RPMI7951 (cell line): Measurements from ENCODE around the gene SLC17A2. TPM values are rescaled to one million over a fixed set of nuclear protein-coding genes. Genes with fewer than 3 reads are reported as not detected.
"Not testable (repeated sequence)": the region's sequence is repeated elsewhere in the genome, so short reads cannot be mapped to it uniquely, and the experiment has no call there.

Source experiments
- DNase-seq: peaks from one replicate; pipeline ENCODE4 v3.0.0-alpha.2; 2012; ENCODE audit warnings: low read depth
- total RNA-seq: library from RNA; depleted of rRNA; stranded (reverse); fragments of >200 nt; shearing (Covaris generic); gene quantifications from 2 replicates; pipeline ENCODE4 v1.2.3, GENCODE V29; 2014

Gene SLC17A2
- total RNA-seq, 1 experiment from 2014 or later = not detected

DNA sequence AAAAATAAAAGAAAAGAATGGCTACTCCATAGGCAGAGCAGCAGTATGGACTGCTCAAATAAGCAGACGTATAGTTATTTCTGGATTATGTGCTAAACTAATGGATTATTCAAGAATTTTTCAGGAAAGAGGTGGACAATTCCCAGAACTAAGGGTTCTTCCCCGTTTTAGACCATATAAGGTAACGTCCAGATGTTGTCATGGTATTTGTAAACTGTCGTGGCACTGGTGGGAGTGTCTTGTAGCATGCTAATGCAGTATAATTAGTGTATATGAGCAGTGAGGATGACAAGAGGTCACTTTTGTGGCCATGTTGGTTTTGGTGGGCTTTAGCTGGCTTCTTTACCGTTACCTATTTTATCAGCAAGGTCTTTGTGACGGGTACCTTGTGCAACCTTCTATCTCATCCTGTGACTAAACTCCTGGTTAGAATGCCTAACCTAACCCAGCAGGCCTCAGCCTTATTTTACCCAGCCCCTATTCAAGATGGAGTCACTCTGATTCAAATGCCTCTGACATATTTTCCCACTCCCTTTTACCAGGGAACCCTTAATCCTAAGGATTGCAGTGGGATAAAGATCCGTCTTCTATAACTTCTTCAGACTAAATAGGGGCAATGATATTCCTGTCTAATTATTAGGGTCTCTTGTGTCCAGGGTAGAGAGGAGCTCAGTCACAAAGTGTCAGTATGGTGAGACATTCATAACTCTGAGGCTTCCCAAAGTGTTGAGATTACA lies 21.0 kb upstream of the SLC17A2 start:
- no peak for DNase-seq

DNA sequence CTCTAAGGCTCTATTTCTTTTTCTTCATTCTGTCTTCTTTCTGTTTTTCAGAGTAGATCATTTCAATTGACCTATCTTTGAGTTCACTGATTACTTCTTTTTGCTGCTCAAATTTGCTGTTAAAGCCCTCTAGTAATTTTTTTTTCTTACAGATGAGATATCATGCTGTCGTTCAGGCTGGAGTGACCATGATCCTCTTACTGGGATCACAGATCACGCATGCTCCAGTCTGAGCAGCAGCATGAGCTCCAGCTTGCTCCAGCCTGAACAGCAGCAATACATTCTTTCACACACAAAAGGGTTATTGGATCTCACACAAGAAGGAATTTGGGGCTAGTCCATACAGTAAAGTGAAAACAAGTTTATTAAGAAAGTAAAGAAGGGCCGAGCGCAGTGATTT lies 19.8 kb upstream of the SLC17A2 start:
- no peak for DNase-seq

DNA sequence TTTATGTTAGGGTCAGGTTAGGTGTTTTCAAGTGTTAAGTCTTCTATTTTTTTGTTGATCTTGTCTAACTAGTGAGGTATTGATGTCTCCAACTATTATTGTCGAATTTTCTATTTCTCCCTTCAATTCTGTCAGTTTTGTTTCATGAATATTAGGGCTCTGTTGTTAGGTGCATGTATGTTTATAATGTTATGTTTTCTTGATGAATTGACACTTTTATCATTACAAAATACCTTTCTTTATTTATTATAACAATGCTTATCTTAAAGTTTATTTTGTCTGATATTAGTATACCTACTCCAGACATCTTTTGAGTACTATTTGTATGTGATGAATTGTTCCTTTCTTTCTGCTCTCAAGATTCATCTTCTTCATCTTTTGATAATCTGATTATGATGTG lies 19.2 kb upstream of the SLC17A2 start:
- DNase-seq = no peak

DNA sequence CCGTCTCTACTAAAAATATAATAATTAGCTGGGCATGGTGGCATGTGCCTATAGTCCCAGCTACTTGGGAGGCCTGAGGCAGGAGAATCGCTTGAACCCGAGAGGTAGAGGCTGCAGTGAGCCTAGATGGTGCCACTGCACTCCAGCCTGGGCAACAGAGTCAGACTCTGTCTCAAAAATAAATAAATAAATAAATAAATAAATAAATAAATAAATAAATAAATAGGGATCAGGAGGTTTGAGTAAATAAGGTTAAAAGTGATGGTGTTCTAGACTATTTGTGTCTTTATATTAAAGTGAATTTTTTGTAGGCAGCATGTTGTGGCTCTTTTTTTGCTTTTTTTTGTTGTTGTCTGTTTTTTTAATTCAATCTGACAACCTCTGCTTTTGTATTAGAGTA lies 17.0 kb upstream of the SLC17A2 start:
- DNase-seq = not testable (repeated sequence)

DNA sequence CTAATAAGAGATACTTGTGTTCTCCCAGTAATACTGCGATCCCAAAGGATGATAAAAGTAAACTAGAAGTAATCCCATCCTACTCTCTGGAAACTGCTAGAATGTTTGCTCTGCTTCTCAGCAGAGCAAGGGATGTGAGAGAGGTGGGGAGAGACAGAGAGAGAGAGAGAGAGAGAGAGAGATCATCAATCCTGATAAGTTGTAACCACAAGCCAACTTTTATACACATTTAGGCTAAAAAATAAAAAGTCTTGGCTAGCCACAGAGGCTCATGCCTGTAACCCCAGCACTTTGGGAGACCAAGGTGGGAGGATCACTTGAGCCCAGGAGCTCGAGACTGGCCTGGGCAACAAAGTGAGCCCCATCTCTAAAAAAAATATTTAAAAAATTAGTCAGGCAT lies 16.1 kb upstream of the SLC17A2 start:
- no peak for DNase-seq

DNA sequence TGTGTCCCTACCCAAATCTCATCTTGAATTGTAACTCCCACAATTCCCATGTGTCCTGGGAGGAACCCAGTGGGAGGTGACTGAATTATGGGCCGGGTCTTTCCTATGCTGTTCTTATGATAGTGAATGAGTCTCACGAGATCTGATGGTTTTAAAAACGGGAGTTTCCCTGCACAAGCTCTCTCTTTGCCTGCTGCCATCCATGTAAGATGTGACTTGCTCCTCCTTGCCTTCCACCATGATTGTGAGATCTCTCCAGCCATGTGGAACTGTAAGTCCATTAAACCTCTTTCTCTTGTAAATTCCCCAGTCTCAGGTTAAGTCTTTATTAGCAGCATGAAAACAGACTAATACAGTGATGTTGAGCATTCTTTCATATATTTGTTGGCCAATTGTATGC lies 15.2 kb upstream of the SLC17A2 start:
- not testable (repeated sequence) for DNase-seq

DNA sequence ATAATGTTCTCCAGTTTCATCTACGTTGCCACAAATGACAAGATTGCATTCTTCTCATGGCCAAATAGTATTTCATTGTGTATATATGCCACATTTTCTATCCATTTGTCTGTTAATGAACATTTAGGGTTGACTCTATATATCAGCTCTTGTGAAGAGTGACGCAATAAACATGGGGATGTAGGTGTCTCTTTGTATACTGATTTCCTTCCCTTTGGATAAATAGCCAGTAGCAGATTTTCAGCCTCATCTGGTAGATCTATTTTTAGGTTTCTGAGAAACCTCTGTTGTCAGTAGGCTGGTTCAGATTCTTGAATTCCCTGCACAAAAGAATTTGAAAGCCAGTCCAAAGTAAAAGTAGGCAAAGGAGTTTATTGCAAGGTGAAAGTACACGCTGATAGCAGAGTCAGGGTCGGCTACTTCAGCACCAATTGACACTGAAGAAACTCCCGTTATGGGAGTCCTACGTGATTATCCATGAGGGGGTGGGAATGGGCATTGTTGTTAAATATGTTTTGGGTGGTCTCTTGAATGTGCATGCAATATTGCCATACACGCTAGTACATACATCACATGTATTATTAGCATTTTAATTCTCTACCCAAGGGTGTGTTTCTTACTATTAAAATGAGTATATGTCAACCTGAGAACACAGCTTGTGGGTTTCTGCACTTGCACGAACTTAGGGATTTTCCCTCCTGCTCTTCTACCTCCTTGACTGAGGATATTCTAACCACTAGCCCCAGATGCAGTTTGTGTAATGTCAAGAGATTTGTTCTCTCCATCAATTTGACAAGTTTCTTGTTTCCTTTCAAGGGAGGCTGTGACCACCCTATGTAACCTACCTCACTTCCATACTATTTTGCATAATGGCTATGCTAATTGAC lies 14.4 kb upstream of the SLC17A2 start:
- no peak for DNase-seq

DNA sequence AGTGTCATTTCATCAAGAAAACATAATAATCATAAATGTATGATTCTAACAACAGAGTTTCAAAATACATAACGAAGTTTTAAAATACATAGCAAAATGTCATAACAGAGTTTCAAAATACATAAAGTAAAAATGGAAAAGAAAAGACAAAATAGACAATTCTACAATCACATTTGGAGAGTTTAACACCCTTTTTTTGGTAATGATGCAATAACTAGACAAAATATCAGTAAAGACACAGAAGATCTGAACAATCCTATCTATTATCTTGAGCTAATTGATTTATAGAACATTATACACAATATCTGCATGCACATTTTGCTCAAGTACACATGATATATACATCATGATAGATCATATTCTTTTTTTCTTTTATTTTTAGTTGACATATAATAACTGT lies 13.4 kb upstream of the SLC17A2 start:
- DNase-seq = no peak

DNA sequence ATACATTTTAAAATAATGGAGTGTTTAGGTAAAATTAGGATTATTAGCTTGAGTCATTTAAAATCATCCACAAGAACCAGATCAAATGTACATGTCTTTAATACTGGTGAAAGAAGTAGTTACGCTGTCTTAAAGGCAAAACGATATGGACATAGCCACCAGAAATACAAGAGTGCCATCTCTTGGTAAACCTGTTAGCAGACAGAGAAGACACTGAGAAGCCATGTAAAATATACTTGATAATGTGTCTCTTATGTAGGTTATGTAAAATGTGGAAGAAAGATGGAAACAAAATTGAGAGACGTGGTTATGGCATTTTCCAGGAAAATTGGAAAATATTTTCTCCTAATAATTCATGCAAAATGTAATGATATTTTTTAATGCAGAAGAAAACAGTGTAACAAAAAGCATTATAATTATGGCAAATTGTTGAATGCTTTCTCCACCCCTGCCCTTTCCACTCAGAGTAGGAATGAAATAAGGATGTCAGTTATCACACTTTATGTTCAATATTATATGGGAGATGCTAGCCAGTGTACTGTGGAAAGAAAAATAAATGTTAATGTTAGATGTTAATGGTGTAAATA lies 12.2 kb upstream of the SLC17A2 start:
- peak; percentile 50 for DNase-seq

DNA sequence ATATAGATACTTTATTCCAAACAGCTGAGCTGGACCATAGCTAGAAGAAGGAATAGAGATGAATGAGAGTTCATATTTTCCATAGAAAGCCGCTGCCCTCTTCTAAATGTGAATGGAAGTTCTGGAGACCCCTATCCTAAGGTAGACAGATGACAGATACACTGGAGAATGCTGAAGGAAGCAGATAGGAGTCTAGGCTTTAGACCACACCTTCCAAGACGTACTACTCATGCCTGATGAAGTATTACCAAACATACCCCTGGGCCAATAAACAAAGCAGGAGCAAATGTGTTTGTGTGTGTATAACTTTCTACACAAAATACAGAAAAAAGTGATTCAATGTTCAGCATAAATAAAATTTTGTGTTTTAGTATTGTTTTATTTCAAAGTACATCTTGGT lies 9.1 kb upstream of the SLC17A2 start:
- no peak for DNase-seq

DNA sequence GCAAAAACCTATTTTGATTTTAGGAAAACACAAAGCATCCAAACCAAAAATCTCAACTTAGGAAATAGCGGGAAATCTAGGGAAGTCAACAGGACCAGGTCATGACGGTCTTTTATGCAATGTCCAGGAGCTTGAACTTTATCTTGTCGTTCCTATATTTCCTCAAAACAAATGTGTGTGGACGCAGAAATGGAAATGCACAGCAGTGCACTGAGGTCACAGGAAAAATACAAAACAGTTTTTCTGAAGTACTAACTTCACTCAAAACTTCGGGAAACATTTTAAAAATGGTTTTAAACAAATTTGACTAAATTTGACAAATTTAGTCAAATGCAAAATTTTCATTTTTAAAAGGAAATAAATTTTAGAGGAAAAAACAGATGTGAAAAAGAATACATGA lies 5.5 kb upstream of the SLC17A2 start:
- no peak for DNase-seq

DNA sequence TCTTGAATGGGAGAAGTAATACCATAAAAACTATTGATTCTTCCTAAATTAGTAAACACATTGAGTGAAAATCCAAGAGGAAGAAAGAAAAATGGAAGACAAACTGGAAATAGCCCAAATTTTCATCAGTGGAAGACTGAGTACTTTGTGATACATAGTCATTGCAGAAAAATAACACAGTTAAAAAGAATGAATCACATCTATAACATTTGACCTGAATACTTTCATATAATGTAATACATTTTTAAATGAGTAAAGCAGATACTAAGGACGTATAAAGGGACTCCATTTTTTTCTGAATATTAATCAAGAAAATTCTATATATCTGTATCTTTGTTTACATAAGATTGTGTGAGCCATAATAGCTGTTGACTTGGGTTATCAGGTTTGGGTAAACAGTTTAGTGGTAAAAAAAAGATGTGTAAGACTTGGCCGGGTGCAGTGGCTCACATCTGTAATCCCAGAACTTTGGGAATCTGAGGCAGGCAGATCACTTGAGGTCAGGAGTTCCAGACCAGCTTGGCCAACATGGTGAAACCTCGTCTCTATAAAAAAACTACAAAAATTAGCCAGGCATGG lies 4.3 kb upstream of the SLC17A2 start:
- DNase-seq = no peak

DNA sequence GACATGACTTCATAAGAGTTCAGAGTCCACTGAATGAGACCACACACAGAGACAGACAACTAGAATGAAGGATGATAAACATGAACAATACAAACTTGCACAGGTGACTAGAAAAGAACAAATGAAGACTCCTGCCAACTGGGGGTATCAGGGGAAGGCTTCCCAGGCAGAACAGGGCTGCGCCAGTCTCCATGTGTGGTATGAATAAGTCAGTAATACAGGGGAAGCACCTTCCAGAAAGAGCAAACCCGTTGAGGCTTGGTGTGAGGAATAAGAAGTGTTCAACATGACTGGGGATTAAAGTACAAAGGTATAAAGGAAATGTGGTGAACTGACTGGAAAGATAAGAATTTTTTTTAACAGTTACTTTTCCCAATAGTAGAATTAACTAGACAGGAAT lies 3.7 kb upstream of the SLC17A2 start:
- DNase-seq = no peak

DNA sequence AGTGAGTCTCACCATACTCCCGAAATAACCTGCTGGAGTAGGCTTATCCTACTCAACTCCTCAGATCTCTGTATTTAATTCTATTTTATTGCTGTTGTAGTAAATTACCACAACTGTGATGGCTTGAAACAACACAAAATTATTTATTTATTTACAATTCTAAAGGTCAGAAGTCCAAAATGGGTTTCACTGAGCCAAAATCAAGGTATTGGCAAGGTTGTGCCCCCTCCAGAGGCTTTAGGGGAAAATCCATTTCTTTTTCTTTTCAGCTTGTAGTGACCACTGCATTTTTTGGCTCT lies 869 bp upstream of the SLC17A2 start:
- no peak for DNase-seq

DNA sequence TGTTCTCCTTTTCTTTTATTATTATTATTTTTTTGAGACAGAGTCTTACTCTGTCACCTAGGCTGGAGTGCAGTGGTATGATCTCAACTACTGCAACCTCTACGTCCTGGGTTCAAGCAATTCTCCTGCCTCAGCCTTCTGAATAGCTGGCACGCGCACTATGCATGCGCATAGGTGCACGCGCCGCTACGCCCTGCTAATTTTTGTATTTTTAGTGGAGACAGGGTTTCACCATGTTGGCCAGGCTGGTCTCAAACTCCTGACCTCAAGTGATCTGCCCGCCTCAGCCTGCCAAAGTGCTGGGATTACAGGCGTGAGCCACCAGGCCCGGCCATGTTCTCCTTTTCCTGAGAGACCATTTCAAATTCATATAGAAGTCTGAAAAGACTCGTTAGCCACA lies 706 bp downstream of the SLC17A2 start:
- DNase-seq = not testable (repeated sequence)

DNA sequence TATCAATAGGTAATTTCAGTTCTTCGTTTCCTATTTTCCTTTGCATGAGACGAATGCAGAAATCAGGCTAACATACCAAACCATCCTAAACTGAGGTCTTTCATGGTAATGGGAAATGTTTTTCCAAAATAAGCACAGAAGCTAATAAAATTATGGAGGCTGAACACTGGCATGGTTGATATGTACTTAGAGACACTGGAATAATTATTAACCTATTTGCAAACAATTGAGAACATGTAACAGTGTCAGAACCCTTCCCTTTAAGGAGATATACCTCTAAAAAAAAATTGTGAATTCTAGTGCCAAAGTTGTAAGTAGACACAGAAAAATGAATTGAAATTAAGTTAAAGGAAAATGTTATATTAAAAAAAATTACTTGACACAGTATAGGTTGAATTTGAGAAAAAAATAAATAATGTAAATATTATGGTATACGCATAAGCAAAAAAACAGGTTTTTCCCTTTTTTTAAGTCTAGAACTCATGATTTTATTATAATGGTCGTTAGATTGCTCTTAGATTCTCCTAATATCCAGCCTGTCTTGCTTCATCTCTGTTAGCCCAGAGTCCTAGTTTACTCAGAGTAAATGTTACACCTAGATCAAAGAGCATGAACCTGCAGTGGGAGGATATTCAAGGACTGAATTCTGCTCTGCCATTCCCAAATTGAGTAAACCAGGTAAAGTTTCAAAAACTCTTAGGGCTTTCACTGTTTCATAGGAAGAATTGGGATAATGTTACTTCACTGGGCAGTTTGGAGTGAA lies 1.7 kb downstream of the SLC17A2 start:
- no peak for DNase-seq

DNA sequence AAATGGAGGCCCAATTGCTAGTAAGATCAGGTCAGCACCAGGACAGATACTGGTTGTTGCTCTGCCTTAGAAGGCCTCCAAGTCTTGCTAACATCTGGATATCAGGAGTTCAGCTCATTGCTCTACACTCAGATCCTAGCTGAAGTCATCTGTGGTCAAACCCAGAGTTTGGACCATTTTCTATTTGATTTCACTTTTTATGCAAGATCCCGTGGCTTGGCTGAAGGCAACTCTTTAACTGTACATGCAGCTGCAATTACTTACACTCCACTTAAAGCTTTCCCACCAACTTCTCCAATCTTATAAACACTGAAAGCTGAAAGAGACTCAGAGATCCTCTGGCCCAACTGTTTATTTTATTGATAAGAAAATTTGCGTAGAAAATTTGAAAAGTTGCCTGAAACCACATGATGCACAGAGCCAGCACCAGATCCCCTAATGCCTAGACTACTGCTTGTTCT lies 2.7 kb downstream of the SLC17A2 start:
- peak; percentile 9 for DNase-seq

DNA sequence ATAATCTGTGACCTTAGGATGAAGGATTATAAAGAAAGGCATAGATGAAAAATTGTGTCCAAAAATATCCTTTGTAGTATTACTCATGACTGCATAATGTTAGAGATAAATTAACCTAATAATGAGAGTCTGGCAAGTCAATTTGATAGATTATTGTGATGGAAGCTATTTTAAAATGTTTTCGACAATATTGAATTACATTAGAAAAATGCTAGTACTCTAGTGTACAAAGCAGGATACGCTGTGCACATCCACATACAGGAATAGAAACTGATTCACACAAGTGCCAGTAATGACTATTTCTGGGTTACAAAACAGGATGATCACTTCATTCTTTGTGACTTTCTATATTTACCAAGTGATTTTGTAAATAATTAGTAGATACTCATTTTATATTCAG lies 3.3 kb downstream of the SLC17A2 start:
- DNase-seq = no peak

DNA sequence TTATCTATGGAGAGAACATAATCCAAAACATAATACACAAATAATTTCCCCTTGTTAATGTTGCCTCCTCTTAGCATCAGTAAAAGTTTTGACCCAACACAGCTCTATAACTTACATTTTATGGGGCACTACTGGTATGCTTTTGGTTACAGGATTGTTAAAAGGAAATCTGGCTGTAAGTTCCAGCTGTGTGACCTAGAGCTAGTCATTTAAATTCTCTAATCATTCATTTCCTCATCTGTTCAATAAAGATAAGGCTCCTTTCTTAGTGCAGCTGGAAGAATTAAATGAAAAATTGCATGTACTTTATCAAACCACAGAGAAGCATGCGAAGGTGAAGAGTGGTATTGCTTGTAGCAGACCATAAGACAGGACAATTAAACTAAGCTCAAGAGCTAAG lies 4.6 kb downstream of the SLC17A2 start:
- DNase-seq = no peak

DNA sequence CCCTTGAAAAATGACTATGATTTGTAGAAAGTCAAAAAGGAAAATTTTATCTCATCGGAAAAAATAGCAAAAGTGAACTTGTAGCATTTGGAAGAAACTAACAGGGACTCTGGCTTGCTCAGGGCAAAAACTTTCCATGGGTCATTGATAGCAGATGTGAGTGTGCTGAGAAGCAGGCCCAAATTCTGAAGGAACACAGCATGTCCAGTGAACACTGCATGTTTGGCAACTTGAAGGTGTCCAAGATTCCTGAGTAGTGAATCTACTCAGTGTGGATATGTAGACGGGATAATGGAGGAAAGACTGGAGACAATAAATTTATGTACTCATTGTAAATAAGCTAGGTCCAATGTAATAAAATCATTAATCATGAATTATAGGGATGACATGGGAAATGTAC lies 8.2 kb downstream of the SLC17A2 start:
- DNase-seq = no peak

DNA sequence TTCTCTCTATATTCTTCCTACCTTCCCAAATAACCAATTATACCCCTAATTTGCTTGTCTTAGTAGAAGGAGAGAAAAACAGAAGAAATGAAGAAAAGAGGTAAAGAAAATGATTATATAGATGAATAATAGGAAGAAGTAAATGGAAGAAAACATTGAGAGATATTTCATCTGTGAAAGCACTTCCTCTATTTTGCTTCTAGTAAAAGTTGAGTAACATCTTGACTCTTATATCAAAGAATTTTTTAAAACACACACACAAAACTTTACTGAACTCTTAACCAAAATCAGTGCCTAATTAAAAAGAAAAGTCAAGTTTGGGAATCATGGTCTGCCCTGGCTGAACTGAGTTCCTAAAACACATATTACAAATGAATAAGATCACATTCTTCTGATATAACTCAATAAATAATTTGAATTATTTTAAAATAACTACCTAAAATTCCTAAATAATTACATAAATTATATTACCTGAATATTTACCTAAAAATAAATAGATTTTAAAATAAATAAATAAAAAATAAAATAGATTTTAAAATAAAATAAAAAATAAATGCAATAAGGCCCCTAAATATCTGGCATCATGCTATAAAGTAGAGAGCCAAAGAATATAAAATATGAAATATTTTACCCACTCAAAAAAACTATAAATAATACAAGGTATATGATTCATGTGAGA lies 8.8 kb downstream of the SLC17A2 start:
- no peak for DNase-seq
